ENCODE results near the gene TCN1. TPM values are rescaled to one million over a fixed set of nuclear protein-coding genes. Genes with fewer than 3 reads are reported as not detected.

TCN1 gene
- polyA plus RNA-seq, 1 donor = 0.37 TPM

DNA sequence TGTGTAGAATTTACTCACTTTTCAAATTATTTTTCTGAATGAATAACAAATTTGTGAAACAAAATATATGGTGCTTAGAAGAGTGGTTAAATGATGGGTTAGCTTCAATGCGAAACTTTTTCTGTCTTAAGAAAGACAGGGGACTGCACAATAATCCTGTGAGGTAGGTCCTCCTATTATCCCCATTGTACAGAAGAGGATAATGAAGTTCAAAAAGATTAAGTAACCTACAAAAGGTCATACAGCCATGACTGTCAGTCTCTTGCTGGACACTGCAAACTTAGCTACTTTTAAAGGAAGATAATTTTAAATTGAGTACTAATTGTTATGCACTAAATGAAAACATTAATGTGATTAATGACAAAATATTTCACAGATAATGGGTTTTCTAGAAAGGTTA, 17.3 kb upstream of the TCN1 start:
- H3K27me3 ChIP-seq (ENCODE audit: control insufficient read depth, insufficient read depth, low read length) = no peaks in the 10 kb centered on the region
- DNase-seq = no peak
- H3K4me3 ChIP-seq (ENCODE audit: low read length) = no peak overlapping the region
- no peaks in the 10 kb centered on the region for H3K4me1 ChIP-seq (ENCODE audit: control insufficient read depth, insufficient read depth, low read length)
- no peak overlapping the region for H3K27ac ChIP-seq (ENCODE audit: low read length)
- WGBS (ENCODE audit: insufficient coverage, low lambda C conversion rate) = no CpG with 5 or more reads among the region's 1 CpG
- H3K9me3 ChIP-seq (ENCODE audit: control insufficient read depth, low read depth, low read length) = peaks cover 2% of the 10 kb centered on the region
- no peaks in the 10 kb centered on the region for H3K36me3 ChIP-seq (ENCODE audit: control insufficient read depth, insufficient read depth, low read length)

- Histone ChIP-seq H3K27me3 (ENCODE audit: control insufficient read depth, insufficient read depth, low read length) (no peaks in the 10 kb centered on the region), H3K27ac (ENCODE audit: low read length) (no peak overlapping the region), H3K4me3 (ENCODE audit: low read length) (no peak overlapping the region), H3K36me3 (ENCODE audit: control insufficient read depth, insufficient read depth, low read length) (no peaks in the 10 kb centered on the region), H3K9me3 (ENCODE audit: control insufficient read depth, low read depth, low read length) (no peaks in the 10 kb centered on the region), H3K4me1 (ENCODE audit: control insufficient read depth, insufficient read depth, low read length) (no peaks in the 10 kb centered on the region)
- DNase-seq = no peak
- no CpG with 5 or more reads among the region's 1 CpG for WGBS (ENCODE audit: insufficient coverage, low lambda C conversion rate)
Observed at GRCh38 chr11:59879567-59879966, 13.3 kb upstream of the TCN1 start.

DNA sequence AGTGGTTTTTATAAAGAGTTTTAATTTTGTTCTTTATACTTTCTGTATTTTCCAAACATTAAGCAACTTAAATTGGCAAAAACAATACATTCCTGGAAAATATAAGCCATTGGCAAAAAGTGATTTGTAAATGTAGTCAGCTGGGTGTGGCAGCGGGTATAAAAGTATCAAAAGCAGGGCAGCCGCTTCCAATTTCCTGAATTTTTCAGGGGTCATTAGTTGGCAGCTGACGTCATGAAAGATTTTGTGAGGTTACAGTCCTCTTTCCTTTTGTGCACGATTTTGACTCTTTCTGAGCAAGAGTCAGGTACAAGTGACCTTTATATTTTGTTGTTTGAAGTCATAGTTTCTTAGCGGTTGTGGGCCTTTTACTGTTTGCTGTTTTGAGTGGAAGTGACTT, 12.3 kb upstream of the TCN1 start, which contains the start of gene OOSP3:
TSS of gene OOSP3 (plus strand) at position 208 of the 400 bp plus-strand sequence. CDS start at position 235, 27 bp downstream.
- no peak within 1 kb of the TSS for H3K27ac ChIP-seq (ENCODE audit: low read length)
- H3K4me1 ChIP-seq (ENCODE audit: control insufficient read depth, insufficient read depth, low read length) = no peaks in the 10 kb centered on the region
- WGBS (ENCODE audit: insufficient coverage, low lambda C conversion rate) = no CpG with 5 or more reads among the region's 5 CpGs
- no peak within 1 kb of the TSS for H3K4me3 ChIP-seq (ENCODE audit: low read length)
- H3K27me3 ChIP-seq (ENCODE audit: control insufficient read depth, insufficient read depth, low read length) = no peaks in the 10 kb centered on the region
- DNase-seq = no peak
- H3K36me3 ChIP-seq (ENCODE audit: control insufficient read depth, insufficient read depth, low read length) = no peaks in the 10 kb centered on the region
- no peaks in the 10 kb centered on the region for H3K9me3 ChIP-seq (ENCODE audit: control insufficient read depth, low read depth, low read length)

GRCh38 chr11:59877784-59878183, 11.5 kb upstream of the TCN1 start:
- Histone ChIP-seq H3K27me3 (ENCODE audit: control insufficient read depth, insufficient read depth, low read length) (no peaks in the 10 kb centered on the region), H3K36me3 (ENCODE audit: control insufficient read depth, insufficient read depth, low read length) (no peaks in the 10 kb centered on the region), H3K4me3 (ENCODE audit: low read length) (no peak overlapping the region), H3K4me1 (ENCODE audit: control insufficient read depth, insufficient read depth, low read length) (no peaks in the 10 kb centered on the region), H3K27ac (ENCODE audit: low read length) (no peak overlapping the region), H3K9me3 (ENCODE audit: control insufficient read depth, low read depth, low read length) (no peaks in the 10 kb centered on the region)
- DNase-seq = no peak

- Histone ChIP-seq H3K27ac (ENCODE audit: low read length) (no peak overlapping the region), H3K27me3 (ENCODE audit: control insufficient read depth, insufficient read depth, low read length) (no peaks in the 10 kb centered on the region), H3K36me3 (ENCODE audit: control insufficient read depth, insufficient read depth, low read length) (no peaks in the 10 kb centered on the region), H3K4me1 (ENCODE audit: control insufficient read depth, insufficient read depth, low read length) (no peaks in the 10 kb centered on the region), H3K9me3 (ENCODE audit: control insufficient read depth, low read depth, low read length) (no peaks in the 10 kb centered on the region), H3K4me3 (ENCODE audit: low read length) (no peak overlapping the region)
- DNase-seq = no peak
Observed at GRCh38 chr11:59877325-59877724, 11.0 kb upstream of the TCN1 start.

DNA sequence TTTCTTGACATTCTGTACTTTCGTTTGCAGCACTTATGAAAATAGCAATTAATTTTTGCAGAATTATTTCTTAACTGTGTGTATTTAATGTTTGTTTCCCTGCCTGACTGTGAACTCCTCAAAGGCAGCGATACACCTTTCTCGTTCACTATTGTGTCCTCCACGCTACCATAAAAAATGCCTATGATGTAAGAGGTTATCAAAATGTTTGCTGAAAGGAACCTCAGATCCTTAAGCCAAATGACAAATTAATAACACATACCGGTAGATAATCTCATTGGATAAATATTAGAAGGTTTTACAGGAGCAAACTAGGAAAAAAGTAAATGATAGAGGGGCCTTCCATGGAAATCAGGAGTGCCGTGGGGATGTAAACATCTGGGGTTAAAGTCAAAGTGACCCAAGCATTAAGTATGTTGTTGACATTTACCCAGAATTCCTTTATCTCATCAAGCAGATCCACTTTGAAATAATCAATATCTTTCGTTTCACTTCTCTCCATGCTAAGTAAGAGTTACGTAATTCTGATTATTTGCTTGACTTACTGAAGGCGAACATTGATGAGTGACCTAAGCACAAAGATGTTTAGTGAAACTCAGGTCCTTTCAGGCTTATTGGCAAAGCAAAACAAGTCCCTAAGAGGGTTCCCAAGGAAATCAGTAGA, 9.7 kb upstream of the TCN1 start:
- Histone ChIP-seq H3K27ac (ENCODE audit: low read length) (no peak overlapping the region), H3K27me3 (ENCODE audit: control insufficient read depth, insufficient read depth, low read length) (no peaks in the 10 kb centered on the region), H3K4me1 (ENCODE audit: control insufficient read depth, insufficient read depth, low read length) (no peaks in the 10 kb centered on the region), H3K4me3 (ENCODE audit: low read length) (no peak overlapping the region), H3K36me3 (ENCODE audit: control insufficient read depth, insufficient read depth, low read length) (no peaks in the 10 kb centered on the region), H3K9me3 (ENCODE audit: control insufficient read depth, low read depth, low read length) (no peaks in the 10 kb centered on the region)
- 60% methylated on average over 5 of the region's 9 CpGs for WGBS (ENCODE audit: insufficient coverage, low lambda C conversion rate)
- DNase-seq = peak in 1 of 2 donors; percentile 14

DNA sequence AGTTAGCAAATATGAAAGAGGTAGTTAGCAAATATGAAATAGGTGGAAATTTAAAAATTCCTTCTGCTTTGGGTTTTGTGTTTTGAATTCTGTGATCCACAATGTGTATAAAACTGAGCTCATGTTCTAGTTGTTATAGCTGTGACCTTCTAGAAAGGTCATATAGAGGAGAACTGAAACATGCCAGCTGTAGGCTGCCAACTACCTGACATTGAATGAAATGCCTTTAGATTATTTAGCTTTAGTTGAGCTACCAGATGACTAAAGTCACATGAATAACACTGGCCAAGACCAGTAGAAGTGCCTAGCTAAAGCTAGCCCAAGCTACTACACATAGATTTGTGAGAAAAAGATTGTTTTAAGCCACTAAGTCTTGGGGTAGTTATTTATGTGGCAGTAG, 5.8 kb upstream of the TCN1 start:
- H3K4me3 ChIP-seq (ENCODE audit: low read length) = no peak overlapping the region
- H3K9me3 ChIP-seq (ENCODE audit: control insufficient read depth, low read depth, low read length) = no peaks in the 10 kb centered on the region
- H3K27me3 ChIP-seq (ENCODE audit: control insufficient read depth, insufficient read depth, low read length) = no peaks in the 10 kb centered on the region
- no peaks in the 10 kb centered on the region for H3K36me3 ChIP-seq (ENCODE audit: control insufficient read depth, insufficient read depth, low read length)
- H3K27ac ChIP-seq (ENCODE audit: low read length) = no peak overlapping the region
- no peak for DNase-seq
- H3K4me1 ChIP-seq (ENCODE audit: control insufficient read depth, insufficient read depth, low read length) = no peaks in the 10 kb centered on the region

GRCh38 chr11:59867946-59868345, 1.7 kb upstream of the TCN1 start:
- Histone ChIP-seq H3K27me3 (ENCODE audit: control insufficient read depth, insufficient read depth, low read length) (no peaks in the 10 kb centered on the region), H3K36me3 (ENCODE audit: control insufficient read depth, insufficient read depth, low read length) (no peaks in the 10 kb centered on the region), H3K9me3 (ENCODE audit: control insufficient read depth, low read depth, low read length) (no peaks in the 10 kb centered on the region), H3K4me3 (ENCODE audit: low read length) (no peak overlapping the region), H3K4me1 (ENCODE audit: control insufficient read depth, insufficient read depth, low read length) (no peaks in the 10 kb centered on the region), H3K27ac (ENCODE audit: low read length) (no peak overlapping the region)
- whole genome bisulfite sequencing (ENCODE audit: insufficient coverage, low lambda C conversion rate) = 80% methylated on average over 1 of the region's 2 CpGs
- no peak for DNase-seq

DNA sequence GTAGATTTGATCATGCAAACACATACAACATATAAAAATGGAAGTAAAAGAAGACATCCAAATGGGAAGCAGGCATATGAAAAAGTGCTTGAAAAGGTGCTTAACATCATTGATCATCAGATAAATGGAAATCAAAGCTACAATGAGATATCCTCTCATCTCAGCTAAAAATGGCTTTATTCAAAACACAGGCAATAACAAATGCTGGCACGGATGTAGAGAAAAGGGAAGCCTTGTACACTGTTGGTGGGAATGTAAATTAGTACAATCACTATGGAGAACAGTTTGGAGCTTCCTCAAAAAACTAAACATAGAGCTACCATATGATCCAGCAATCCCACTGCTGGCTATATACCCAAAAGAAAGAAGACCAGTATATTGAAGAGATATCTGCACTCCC, 549 bp upstream of the TCN1 start:
- 83% methylated on average over 1 of the region's 1 CpG for WGBS (ENCODE audit: insufficient coverage, low lambda C conversion rate)
- H3K27ac ChIP-seq (ENCODE audit: low read length) = no peak overlapping the region
- H3K27me3 ChIP-seq (ENCODE audit: control insufficient read depth, insufficient read depth, low read length) = no peaks in the 10 kb centered on the region
- DNase-seq = no peak
- H3K9me3 ChIP-seq (ENCODE audit: control insufficient read depth, low read depth, low read length) = no peaks in the 10 kb centered on the region
- no peak overlapping the region for H3K4me3 ChIP-seq (ENCODE audit: low read length)
- no peaks in the 10 kb centered on the region for H3K4me1 ChIP-seq (ENCODE audit: control insufficient read depth, insufficient read depth, low read length)
- H3K36me3 ChIP-seq (ENCODE audit: control insufficient read depth, insufficient read depth, low read length) = no peaks in the 10 kb centered on the region

- no peaks in the 10 kb centered on the region for H3K4me1 ChIP-seq (ENCODE audit: control insufficient read depth, insufficient read depth, low read length)
- no peaks in the 10 kb centered on the region for H3K36me3 ChIP-seq (ENCODE audit: control insufficient read depth, insufficient read depth, low read length)
- no peak for DNase-seq
- H3K27ac ChIP-seq (ENCODE audit: low read length) = no peak overlapping the region
- no peaks in the 10 kb centered on the region for H3K27me3 ChIP-seq (ENCODE audit: control insufficient read depth, insufficient read depth, low read length)
- no peak overlapping the region for H3K4me3 ChIP-seq (ENCODE audit: low read length)
- no peaks in the 10 kb centered on the region for H3K9me3 ChIP-seq (ENCODE audit: control insufficient read depth, low read depth, low read length)
- WGBS (ENCODE audit: insufficient coverage, low lambda C conversion rate) = 100% methylated on average over 1 of the region's 1 CpG
Observed at GRCh38 chr11:59865031-59865430, 1.3 kb downstream of the TCN1 start.

- no peak for DNase-seq
- Histone ChIP-seq H3K36me3 (ENCODE audit: control insufficient read depth, insufficient read depth, low read length) (no peaks in the 10 kb centered on the region), H3K9me3 (ENCODE audit: control insufficient read depth, low read depth, low read length) (no peaks in the 10 kb centered on the region), H3K4me1 (ENCODE audit: control insufficient read depth, insufficient read depth, low read length) (no peaks in the 10 kb centered on the region), H3K27me3 (ENCODE audit: control insufficient read depth, insufficient read depth, low read length) (no peaks in the 10 kb centered on the region), H3K4me3 (ENCODE audit: low read length) (no peak overlapping the region), H3K27ac (ENCODE audit: low read length) (no peak overlapping the region)
- 100% methylated on average over 1 of the region's 3 CpGs for WGBS (ENCODE audit: insufficient coverage, low lambda C conversion rate)
Observed at GRCh38 chr11:59862252-59862651, 4.0 kb downstream of the TCN1 start.
